CD4-positive, alpha-beta T cell treated with Interleukin-2 at 100 ng/mL for 4 hours (primary cell): Measurements from ENCODE around the gene FRAS1.

Experiments
- DNase-seq: peaks from one replicate; pipeline ENCODE4 v3.0.0-alpha.2; 2020; ENCODE audit warnings: low spot score

FRAS1 gene

GRCh38 chr4:78588894-78589545 lies 531.9 kb downstream of the FRAS1 start:
- DNase-seq: no peak

DNA sequence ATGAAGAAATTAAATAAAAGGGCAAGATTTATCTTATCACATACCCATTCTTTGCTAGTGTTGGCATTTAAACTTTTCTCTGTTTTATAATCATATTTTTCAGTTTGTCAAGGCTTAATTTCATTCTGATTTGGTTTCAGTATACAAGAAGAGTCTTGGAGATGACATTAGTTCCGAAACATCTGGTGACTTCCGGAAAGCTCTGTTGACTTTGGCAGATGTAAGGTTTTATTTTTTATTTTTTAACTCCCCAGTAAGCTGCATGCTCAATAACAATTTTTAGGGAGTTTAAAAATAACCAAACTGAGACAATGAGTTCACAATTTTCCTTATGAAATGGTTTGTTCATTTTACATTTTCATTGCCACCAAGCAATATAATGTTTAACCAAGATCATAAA lies 534.3 kb downstream of the FRAS1 start:
- DNase-seq: no peak

- DNase-seq: no peak
Observed at GRCh38 chr4:78592088-78592783, 535.1 kb downstream of the FRAS1 start.
